ENCODE measurements around the gene STK39.

STK39 gene

GRCh38 chr2:168210216-168210894 is 37.0 kb downstream of the STK39 start:
- Histone ChIP-seq H3K4me3 (ENCODE audit: low read depth in 1 of 2, low read length in 1 of 2) (peak overlapping the region; percentile 44 to 54), H3K27ac (peak overlapping the region; percentile 79), H3K9me3 (no peaks in the 10 kb centered on the region), H3K36me3 (no peaks in the 10 kb centered on the region), H3K27me3 (no peaks in the 10 kb centered on the region), H3K4me1 (ENCODE audit: control insufficient read depth in 1 of 2, insufficient read depth in 1 of 2, low read depth in 1 of 2, low read length in 1 of 2) (peaks cover 20 to 39% of the 10 kb centered on the region in 2 experiments)
- no peak for TF ChIP-seq CTCF (IDR thresholded peaks at IDR 0.05)

GRCh38 chr2:168208652-168209051 is 38.7 kb downstream of the STK39 start:
- Histone ChIP-seq H3K27ac (no peak overlapping the region), H3K4me1 (ENCODE audit: control insufficient read depth in 1 of 2, insufficient read depth in 1 of 2, low read depth in 1 of 2, low read length in 1 of 2) (peaks cover 20 to 39% of the 10 kb centered on the region in 2 experiments), H3K27me3 (no peaks in the 10 kb centered on the region), H3K36me3 (no peaks in the 10 kb centered on the region), H3K4me3 (ENCODE audit: low read depth in 1 of 2, low read length in 1 of 2) (no peak overlapping the region), H3K9me3 (no peaks in the 10 kb centered on the region)
- no peak for TF ChIP-seq CTCF (IDR thresholded peaks at IDR 0.05)

GRCh38 chr2:168207851-168208250 is 39.5 kb downstream of the STK39 start:
- H3K27me3 ChIP-seq: no peaks in the 10 kb centered on the region
- no peak overlapping the region for H3K27ac ChIP-seq
- H3K9me3 ChIP-seq: no peaks in the 10 kb centered on the region
- TF ChIP-seq CTCF (IDR thresholded peaks at IDR 0.05): no peak
- H3K36me3 ChIP-seq: no peaks in the 10 kb centered on the region
- H3K4me1 ChIP-seq (ENCODE audit: control insufficient read depth in 1 of 2, insufficient read depth in 1 of 2, low read depth in 1 of 2, low read length in 1 of 2): peaks cover 20 to 39% of the 10 kb centered on the region in 2 experiments
- H3K4me3 ChIP-seq (ENCODE audit: low read depth in 1 of 2, low read length in 1 of 2): no peak overlapping the region

- no peak for TF ChIP-seq CTCF (IDR thresholded peaks at IDR 0.05)
- H3K4me3 ChIP-seq (ENCODE audit: low read depth in 1 of 2, low read length in 1 of 2): no peak overlapping the region
- no peak overlapping the region for H3K27ac ChIP-seq
- H3K36me3 ChIP-seq: no peaks in the 10 kb centered on the region
- no peaks in the 10 kb centered on the region for H3K9me3 ChIP-seq
- no peaks in the 10 kb centered on the region for H3K27me3 ChIP-seq
- H3K4me1 ChIP-seq (ENCODE audit: control insufficient read depth in 1 of 2, insufficient read depth in 1 of 2, low read depth in 1 of 2, low read length in 1 of 2): peaks cover under 1 to 16% of the 10 kb centered on the region in 2 experiments
Observed at GRCh38 chr2:168203762-168204693, 43.4 kb downstream of the STK39 start.

- Histone ChIP-seq H3K27me3 (no peaks in the 10 kb centered on the region), H3K4me1 (ENCODE audit: control insufficient read depth in 1 of 2, insufficient read depth in 1 of 2, low read depth in 1 of 2, low read length in 1 of 2) (peaks cover 7 to 16% of the 10 kb centered on the region in 2 experiments), H3K9me3 (no peaks in the 10 kb centered on the region), H3K4me3 (ENCODE audit: low read depth in 1 of 2, low read length in 1 of 2) (no peak overlapping the region), H3K36me3 (no peaks in the 10 kb centered on the region), H3K27ac (no peak overlapping the region)
- no peak for TF ChIP-seq CTCF (IDR thresholded peaks at IDR 0.05)
Observed at GRCh38 chr2:168201584-168202116, 45.7 kb downstream of the STK39 start.

Data from neutrophil (primary cell).